Colonic mucosa (tissue), 4 donors: ENCODE data around the gene PARVG. TPM values are rescaled to one million over a fixed set of nuclear protein-coding genes. Genes with fewer than 3 reads are reported as not detected.

Source experiments
- DNase-seq: peaks from one replicate; pipeline ENCODE4 v3.0.0-alpha.2; 2020
- H3K27ac ChIP-seq: fragments of 200-600 bp; one replicate; pipeline ENCODE4 v1.8.0; 2021
- H3K27me3 ChIP-seq: fragments of 200-600 bp; one replicate; pipeline ENCODE4 v1.8.0; 2021
- H3K36me3 ChIP-seq: fragments of 200-600 bp; one replicate; pipeline ENCODE4 v1.8.0; 2021
- H3K4me1 ChIP-seq: fragments of 200-600 bp; one replicate; pipeline ENCODE4 v1.8.0; 2021; ENCODE audit warnings: mild to moderate bottlenecking
- H3K4me3 ChIP-seq: fragments of 200-600 bp; one replicate; pipeline ENCODE4 v1.8.0; 2021
- H3K9ac ChIP-seq, 2 donors: one replicate each; pipeline ENCODE4 v1.7.0; 2013; ENCODE audit warnings: control low read depth in 2 of 2, low read depth in 2 of 2, low read length in 2 of 2
- H3K9me3 ChIP-seq: fragments of 200-600 bp; one replicate; pipeline ENCODE4 v1.8.0; 2021
- CTCF ChIP-seq: fragments of 200-600 bp; IDR thresholded peaks from one replicate; pipeline ENCODE4 v1.8.0; 2022; ENCODE audit warnings: antibody characterized with exemption, mild to moderate bottlenecking
- intact Hi-C: fragments of 100-400 bp; cut with DNase I; formaldehyde crosslinking; loops from one replicate; pipeline ENCODE4 v1.14.1; 2022
- total RNA-seq, 2 donors: library from RNA; stranded (reverse); fragmentation: NEBNext Ultra II Directional in 1 of 2; extraction: Animal tissue kit (Norgen Biotek cat#: 25700) in 1 of 2; gene quantifications; one replicate each; pipeline ENCODE4 v1.2.1, GENCODE V29; 2021
- donor health status: healthy.
- donor health status: DM: no; HTN: no; CAD: no.
- donor health status: DM: no; HTN: no; CAD: no.

PARVG gene
- total RNA-seq, 2 donors from 2014 or later, result 2.4 to 4.1 TPM

- H3K27me3 ChIP-seq, result no peaks in the 10 kb centered on the region
- no peaks in the 10 kb centered on the region for H3K9me3 ChIP-seq
- no peak overlapping the region for H3K27ac ChIP-seq
- DNase-seq, result no peak
- TF ChIP-seq CTCF, result no peak
- no peak overlapping the region for H3K4me3 ChIP-seq
- no peaks in the 10 kb centered on the region for H3K36me3 ChIP-seq
- no peak overlapping the region for H3K9ac ChIP-seq
- H3K4me1 ChIP-seq, result no peaks in the 10 kb centered on the region
- intact Hi-C loops, result no loop called here
Observed at GRCh38 chr22:44205516-44206329, 25.0 kb downstream of the PARVG start.

GRCh38 chr22:44206330-44206645 is 25.6 kb downstream of the PARVG start:
- Histone ChIP-seq H3K4me1 (no peaks in the 10 kb centered on the region), H3K9me3 (no peaks in the 10 kb centered on the region), H3K27me3 (no peaks in the 10 kb centered on the region), H3K27ac (no peak overlapping the region), H3K4me3 (no peak overlapping the region), H3K36me3 (no peaks in the 10 kb centered on the region), H3K9ac (no peak overlapping the region)
- TF ChIP-seq CTCF, result no peak
- intact Hi-C loops, result no loop called here
- no peak for DNase-seq

- TF ChIP-seq CTCF, result no peak
- no peaks in the 10 kb centered on the region for H3K9me3 ChIP-seq
- intact Hi-C loops, result no loop called here
- no peaks in the 10 kb centered on the region for H3K27me3 ChIP-seq
- no peaks in the 10 kb centered on the region for H3K4me1 ChIP-seq
- H3K36me3 ChIP-seq, result no peaks in the 10 kb centered on the region
- DNase-seq, result no peak
- no peak overlapping the region for H3K4me3 ChIP-seq
- H3K9ac ChIP-seq, result no peak overlapping the region
- H3K27ac ChIP-seq, result no peak overlapping the region
Observed at GRCh38 chr22:44206696-44207095, 26.0 kb downstream of the PARVG start.

GRCh38 chr22:44207173-44207980 is 26.7 kb downstream of the PARVG start:
- TF ChIP-seq CTCF, result no peak
- Histone ChIP-seq H3K9ac (no peak overlapping the region), H3K4me3 (no peak overlapping the region), H3K27me3 (no peaks in the 10 kb centered on the region), H3K36me3 (no peaks in the 10 kb centered on the region), H3K4me1 (no peaks in the 10 kb centered on the region), H3K27ac (no peak overlapping the region), H3K9me3 (no peaks in the 10 kb centered on the region)
- DNase-seq, result no peak
- intact Hi-C loops, result no loop called here

GRCh38 chr22:44207981-44208317 is 27.2 kb downstream of the PARVG start:
- no peaks in the 10 kb centered on the region for H3K9me3 ChIP-seq
- H3K36me3 ChIP-seq, result no peaks in the 10 kb centered on the region
- no peak for DNase-seq
- H3K27me3 ChIP-seq, result no peaks in the 10 kb centered on the region
- TF ChIP-seq CTCF, result no peak
- H3K9ac ChIP-seq, result no peak overlapping the region
- intact Hi-C loops, result no loop called here
- no peak overlapping the region for H3K27ac ChIP-seq
- H3K4me1 ChIP-seq, result no peaks in the 10 kb centered on the region
- no peak overlapping the region for H3K4me3 ChIP-seq
